Iris pigment epithelial cell (primary cell): Measurements from ENCODE around the gene ZNF385A.
A peak's percentile ranks its signal among the peaks of the same experiment; 100 is the strongest.

Source experiments
- DNase-seq: peaks from one replicate; pipeline ENCODE4 v3.0.0-alpha.2; 2011; ENCODE audit warnings: low read depth

The ZNF385A gene

GRCh38 chr12:54415221-54415929, 30.8 kb upstream of the ZNF385A start:
- DNase-seq = no peak

GRCh38 chr12:54413284-54414190, 29.0 kb upstream of the ZNF385A start:
- DNase-seq = peak; percentile 64

GRCh38 chr12:54412786-54413185, 28.3 kb upstream of the ZNF385A start:
- no peak for DNase-seq

- no peak for DNase-seq
Measured at GRCh38 chr12:54412348-54412747, 27.8 kb upstream of the ZNF385A start.

- DNase-seq = peak; percentile 90
Measured at GRCh38 chr12:54411391-54412241, 27.1 kb upstream of the ZNF385A start.

- DNase-seq = no peak
Measured at GRCh38 chr12:54409267-54409666, 24.7 kb upstream of the ZNF385A start.

- DNase-seq = no peak
Measured at GRCh38 chr12:54407183-54407905, 22.8 kb upstream of the ZNF385A start.

GRCh38 chr12:54405573-54405972, 21.0 kb upstream of the ZNF385A start:
- no peak for DNase-seq

GRCh38 chr12:54405106-54405505, 20.6 kb upstream of the ZNF385A start:
- no peak for DNase-seq

GRCh38 chr12:54404061-54405004, 19.8 kb upstream of the ZNF385A start:
- peak; percentile 60 for DNase-seq

GRCh38 chr12:54401119-54401518, 16.6 kb upstream of the ZNF385A start:
- DNase-seq = no peak

GRCh38 chr12:54398995-54399793, 14.7 kb upstream of the ZNF385A start:
- peak; percentile 77 for DNase-seq

- DNase-seq = no peak
Measured at GRCh38 chr12:54398218-54398617, 13.7 kb upstream of the ZNF385A start.

- no peak for DNase-seq
Measured at GRCh38 chr12:54397157-54397556, 12.6 kb upstream of the ZNF385A start.

- DNase-seq = no peak
Measured at GRCh38 chr12:54395545-54395944, 11.0 kb upstream of the ZNF385A start.

- no peak for DNase-seq
Measured at GRCh38 chr12:54394986-54395385, 10.5 kb upstream of the ZNF385A start.

GRCh38 chr12:54394281-54394719, 9.8 kb upstream of the ZNF385A start:
- no peak for DNase-seq

GRCh38 chr12:54393743-54394142, 9.2 kb upstream of the ZNF385A start:
- DNase-seq = no peak

GRCh38 chr12:54393207-54393609, 8.7 kb upstream of the ZNF385A start:
- DNase-seq = no peak
